GM12891 (cell line): ENCODE data around the gene STAT1.

Experiments used
- PAX5 ChIP-seq: IDR thresholded peaks from 2 replicates; pipeline ENCODE4 v1.6.1; 2011; ENCODE audit warnings: low read length, moderate library complexity, mild to moderate bottlenecking; ENCODE audit not compliant: insufficient read depth, severe bottlenecking
- POLR2A ChIP-seq: IDR thresholded peaks from 2 replicates; pipeline ENCODE4 v1.6.1; 2011; ENCODE audit warnings: low read depth, low read length, control low read depth

DNA sequence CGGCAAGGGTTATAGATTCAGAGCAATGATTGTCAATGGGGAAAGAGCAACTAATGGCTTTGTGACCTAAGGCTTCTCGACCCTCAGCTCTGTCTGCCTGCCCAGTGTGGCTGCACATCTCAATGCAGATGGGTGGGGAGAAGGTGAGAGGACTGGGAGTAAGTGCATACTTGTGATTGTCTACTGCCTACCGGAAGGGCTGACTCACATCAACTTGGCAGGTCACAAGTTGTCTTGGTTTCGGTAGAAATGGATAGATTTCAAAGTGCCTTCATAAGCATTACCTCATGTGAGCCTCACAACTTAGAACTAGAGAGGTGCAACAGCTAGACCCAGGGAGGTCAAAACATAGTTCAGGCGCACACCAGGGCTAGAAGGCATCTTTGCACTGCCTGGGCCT lies 29.4 kb downstream of the STAT1 start:
- peak; percentile 56; the same call in 1 of the 2 replicates for TF ChIP-seq POLR2A
- no peak for TF ChIP-seq PAX5
